OCI-M1 (cell line): ENCODE measurements around the gene TOMM6.
"Not testable (repeated sequence)": the region's sequence is repeated elsewhere in the genome, so short reads cannot be mapped to it uniquely, and the experiment has no call there.

Experiments
- DNase-seq: peaks from one replicate; lab custom pipeline; 2025; lab: John Stamatoyannopoulos, UW

The TOMM6 gene

GRCh38 chr6:41763470-41763869 is 24.0 kb upstream of the TOMM6 start:
- no peak for DNase-seq

DNA sequence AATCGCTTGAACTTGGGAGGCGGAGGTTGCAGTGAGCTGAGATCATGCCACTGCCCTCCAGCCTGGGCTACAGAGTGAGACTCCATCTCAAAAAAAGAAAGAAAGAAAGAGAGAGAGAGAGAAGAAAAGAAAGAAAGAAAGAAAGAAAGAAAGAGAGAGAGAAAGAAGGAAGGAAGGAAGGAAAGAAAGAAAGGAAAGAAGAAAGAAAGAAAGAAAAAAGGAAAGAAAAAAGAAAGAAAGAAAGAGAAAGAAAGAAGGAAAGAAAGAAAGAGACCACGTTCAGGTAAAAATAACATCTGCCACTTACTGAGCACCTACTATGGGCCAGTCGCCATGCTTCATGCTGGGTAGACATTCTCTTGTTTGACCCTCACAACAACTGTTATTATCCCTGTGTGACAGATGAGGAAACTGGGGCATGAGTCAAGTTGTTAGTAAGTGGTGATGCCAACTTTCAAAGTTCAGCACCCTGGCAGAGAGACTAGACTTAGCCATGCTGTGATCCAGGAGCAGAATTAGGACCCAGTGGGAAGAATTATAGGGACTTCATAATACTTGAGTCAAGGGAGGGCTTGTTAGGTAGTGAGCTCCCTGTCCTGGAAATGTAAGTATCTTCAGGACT is 21.3 kb upstream of the TOMM6 start:
- not testable (repeated sequence) for DNase-seq

GRCh38 chr6:41767112-41767833 is 20.2 kb upstream of the TOMM6 start:
- peak; percentile 95 for DNase-seq

GRCh38 chr6:41768545-41769308 is 18.8 kb upstream of the TOMM6 start:
- no peak for DNase-seq

GRCh38 chr6:41769376-41769775 is 18.1 kb upstream of the TOMM6 start:
- no peak for DNase-seq

DNA sequence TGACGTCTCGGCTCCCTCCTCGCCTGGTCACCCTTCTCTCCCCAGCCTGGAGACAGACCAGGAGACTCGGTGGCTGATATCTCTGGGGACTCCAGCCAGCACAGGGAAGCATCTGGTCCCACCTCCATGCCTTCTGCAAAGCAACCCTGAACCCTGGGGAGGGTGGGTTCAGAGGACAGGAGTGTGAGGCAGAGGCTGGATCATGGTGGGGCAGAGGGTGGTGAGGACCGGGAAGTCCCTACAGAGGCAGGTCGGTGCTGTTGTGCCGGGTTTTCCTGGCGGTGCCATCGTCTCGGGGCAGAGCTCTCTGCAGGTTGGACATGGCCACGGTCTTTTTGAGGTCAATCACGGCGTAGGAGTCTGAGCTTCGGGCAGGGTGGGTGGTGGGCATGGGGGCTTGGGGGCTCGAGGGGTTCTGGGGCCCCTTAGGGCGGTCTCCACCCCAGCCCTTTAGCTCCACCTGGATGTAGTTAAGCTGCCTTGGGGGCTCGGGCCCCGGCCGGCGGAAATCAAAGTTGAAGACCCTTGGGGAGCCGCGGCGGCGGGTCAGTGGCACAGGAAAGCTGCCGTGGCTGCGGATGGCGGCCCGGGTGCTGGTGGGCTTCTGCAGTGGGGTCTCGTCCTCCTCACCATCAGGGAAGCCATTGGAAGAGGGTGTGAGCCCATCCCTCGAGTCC is 17.0 kb upstream of the TOMM6 start:
- DNase-seq = no peak

- DNase-seq = no peak
Observed at GRCh38 chr6:41771058-41771983, 16.2 kb upstream of the TOMM6 start.

DNA sequence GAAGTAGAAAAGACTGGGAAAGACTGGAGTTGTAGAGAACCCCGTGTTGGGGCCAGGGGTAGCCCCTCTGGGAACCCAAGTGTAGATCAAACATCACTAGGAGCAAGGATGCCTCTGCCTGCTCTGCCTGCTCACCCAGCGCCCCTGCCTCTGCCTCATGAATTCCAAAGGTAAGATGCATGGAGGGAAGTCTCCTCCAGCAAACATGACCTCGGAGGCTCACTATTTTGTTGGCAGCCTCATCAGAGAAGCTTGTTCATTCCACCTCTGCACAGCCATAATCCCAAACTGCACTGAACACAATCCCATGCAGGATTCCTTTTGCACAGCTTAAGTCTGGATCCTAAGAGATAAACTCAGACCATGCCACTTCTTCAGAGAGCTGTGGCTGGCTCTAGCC is 12.7 kb upstream of the TOMM6 start:
- no peak for DNase-seq

DNA sequence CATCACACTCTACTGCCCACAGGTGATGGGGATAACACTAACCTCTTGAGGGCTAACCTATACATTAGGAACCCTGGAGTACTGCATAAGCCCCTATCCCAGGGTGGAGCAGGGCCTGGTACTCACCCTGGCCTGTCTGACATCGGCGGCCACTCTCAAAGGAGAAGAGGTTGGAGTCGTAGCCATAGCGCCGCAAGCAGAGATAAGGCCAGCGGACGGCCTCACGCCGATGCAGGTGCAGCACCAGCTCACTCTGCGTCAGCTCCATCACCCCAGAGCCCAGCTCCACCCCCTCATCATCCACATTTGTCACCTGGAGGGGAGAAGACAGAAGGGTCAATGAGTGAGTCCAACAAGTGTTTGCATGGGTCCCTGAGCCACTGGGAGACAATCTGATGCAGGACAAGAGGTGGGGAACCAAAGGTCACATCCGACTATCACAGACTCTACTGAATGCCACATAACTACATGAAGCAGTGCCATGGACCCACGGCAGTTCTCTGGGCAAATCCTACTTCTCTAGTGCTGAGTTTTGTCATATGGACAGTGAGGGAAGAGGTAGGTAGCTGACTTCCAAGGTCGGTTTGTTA is 12.1 kb upstream of the TOMM6 start:
- DNase-seq = no peak

DNA sequence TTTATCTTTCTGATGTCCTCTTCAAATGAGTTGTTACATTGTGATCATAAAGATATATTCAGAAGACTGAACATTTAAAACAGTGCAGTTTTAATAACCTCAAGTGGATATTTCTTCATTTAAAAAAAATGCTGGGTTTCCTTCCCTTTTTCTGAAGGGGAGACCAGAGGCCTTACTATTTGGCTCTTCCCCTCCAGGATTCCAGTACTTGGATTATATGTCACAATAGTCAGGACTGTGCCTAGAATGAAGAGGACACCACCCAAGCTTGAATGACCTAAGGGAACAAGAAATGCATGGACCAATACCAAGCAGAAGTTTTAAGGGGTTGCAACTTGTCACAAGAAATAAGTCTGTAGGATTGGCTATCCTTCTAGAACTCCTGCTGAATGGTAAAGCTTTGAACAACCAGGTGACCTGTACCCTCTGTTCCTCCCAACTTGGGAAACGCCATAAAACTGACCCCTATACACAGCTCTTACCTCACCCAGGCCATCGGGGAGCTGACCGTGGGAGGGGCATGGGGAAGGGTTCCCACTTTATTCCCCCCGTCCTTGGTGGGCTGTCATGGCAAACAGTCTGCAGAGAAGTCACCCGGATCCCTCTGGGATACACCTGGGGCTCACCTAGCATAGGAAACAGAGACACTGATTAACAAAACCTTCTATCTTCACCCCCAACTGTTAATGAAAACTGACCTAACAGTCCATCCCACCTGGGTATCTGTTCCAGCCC is 9.8 kb upstream of the TOMM6 start:
- DNase-seq = no peak

DNA sequence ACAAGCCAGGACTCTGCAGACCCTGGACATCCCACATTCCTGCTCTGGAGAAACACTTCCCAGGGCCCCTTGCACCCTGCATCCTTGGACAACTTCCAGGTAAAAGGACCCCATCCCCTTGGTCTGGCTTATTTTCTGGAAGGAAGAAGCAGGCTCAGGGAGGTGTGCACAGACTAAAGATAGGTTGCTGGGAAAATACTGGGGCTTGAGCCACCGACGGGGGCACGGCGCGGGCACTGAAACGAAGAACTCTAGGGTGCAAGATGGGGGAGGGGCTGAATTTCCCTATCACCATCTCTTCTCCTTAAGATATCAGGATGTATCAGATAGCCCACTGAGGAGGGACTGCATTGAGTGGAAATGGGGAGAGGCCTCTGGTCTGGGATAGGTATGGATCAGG is 8.6 kb upstream of the TOMM6 start:
- no peak for DNase-seq

DNA sequence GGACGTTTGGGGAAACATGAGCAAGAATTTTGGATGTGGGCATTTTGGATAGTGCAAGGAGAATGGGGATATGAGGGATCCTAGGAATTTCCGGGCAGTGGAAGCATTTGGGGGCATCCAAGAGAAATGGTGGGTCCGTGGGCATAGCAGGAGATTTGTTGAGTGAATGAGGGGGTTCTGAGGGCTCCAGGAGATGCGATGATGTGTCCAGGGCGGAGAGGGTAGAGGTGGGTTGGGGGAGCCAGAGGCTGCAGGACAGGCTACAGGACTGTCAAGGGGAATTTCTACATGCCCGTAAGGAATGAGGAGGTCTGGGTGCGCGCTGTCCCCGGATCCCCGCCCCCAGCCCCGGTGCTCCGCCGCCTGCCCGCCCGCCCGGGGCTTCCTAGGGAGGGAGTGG is 8.2 kb upstream of the TOMM6 start:
- DNase-seq = no peak

- DNase-seq = peak; percentile 99
Observed at GRCh38 chr6:41779788-41780550, 7.5 kb upstream of the TOMM6 start, which contains the start of gene FRS3. FRS3 (minus strand) TSS chr6:41779900; CDS start chr6:41776987, 2,913 bp downstream.

- DNase-seq = peak; percentile 68
Observed at GRCh38 chr6:41780551-41781365, 6.7 kb upstream of the TOMM6 start, which contains the start of gene PRICKLE4. PRICKLE4 (plus strand) TSS chr6:41780782; CDS start chr6:41783474, 2,692 bp downstream.

- no peak for DNase-seq
Observed at GRCh38 chr6:41781366-41781730, 6.1 kb upstream of the TOMM6 start.

DNA sequence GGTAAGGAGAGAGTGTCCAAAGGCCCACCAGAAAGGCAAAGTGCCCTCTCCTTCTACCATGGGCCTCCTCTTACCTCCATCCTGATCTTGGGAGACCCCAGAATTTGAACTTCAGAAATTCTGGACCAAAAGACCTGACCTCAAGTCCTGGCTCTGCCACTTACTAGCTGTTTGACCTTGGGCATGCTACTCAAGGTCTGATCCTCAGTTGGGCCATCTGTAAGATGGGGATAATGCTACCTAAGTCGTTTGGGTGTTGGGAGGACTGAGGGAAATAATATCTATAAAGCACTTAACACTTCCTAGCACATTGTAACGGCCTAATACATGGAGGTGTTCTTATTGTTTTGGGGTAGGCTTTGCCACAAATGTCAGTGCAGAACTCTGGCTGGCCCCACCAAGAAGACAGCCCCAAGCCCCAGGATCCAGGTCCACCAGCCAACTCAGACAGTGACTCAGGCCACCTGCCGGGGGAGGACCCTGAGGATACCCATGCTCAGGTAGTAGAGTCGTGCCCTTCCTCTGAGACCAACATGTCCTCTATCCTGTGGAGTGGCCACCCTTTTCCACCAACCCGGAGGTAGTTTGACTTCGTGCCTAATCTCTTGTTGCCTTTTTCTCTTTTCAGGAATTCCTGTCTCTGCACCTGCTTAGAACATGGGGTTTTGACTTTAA is 4.3 kb upstream of the TOMM6 start:
- no peak for DNase-seq

DNA sequence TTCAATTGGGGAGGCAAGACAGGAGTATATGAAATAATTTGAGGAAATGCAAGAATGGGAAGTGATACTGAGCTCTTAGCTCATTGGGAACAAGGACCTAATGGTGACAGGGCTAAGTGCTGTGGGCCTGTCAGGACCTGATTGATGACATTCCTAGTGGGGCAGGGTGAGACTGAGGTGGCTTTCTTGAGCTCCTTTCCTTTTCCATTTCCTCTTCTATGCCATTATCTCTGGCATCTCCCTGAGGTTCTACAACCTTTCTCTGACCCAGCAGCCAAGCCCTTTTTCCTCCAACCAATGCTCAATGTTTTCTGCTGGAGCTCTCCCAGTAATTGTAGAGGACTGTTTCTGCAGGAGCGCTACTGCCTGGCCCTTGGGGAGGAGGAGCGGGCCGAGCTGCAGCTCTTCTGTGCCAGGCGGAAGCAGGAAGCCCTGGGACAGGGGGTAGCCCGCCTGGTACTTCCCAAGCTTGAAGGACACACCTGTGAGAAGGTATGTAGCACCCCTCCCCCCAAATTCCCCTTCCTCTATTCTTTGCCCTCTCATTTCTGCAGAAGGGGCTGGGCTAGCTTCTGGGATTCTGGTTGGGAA is 2.8 kb upstream of the TOMM6 start:
- no peak for DNase-seq

GRCh38 chr6:41785254-41785653 is 2.2 kb upstream of the TOMM6 start:
- no peak for DNase-seq
